Neural cell (in vitro differentiated cells): ENCODE data around the gene HOXB5. TPM values are rescaled to one million over a fixed set of nuclear protein-coding genes. Genes with fewer than 3 reads are reported as not detected.

ENCODE experiments used
- H2AFZ ChIP-seq: fragments of 200-600, 300-800 bp; sonication (generic), shearing (Covaris generic); 2 replicates; pipeline ENCODE4 v1.6.0; 2014; ENCODE audit warnings: low read depth, mild to moderate bottlenecking, antibody characterized with exemption, low read length, moderate library complexity
- H3F3A ChIP-seq: fragments of 200-600 bp; shearing (Covaris generic); 2 replicates; pipeline ENCODE4 v1.6.1; 2016; ENCODE audit warnings: mild to moderate bottlenecking, moderate library complexity, mixed read lengths, antibody characterized with exemption, low read length; ENCODE audit not compliant: insufficient read depth, poor library complexity, severe bottlenecking
- H3K27ac ChIP-seq: fragments of 200-600, 300-800 bp; sonication (generic), shearing (Covaris generic); 2 replicates; pipeline ENCODE4 v1.5.1; 2014; ENCODE audit warnings: mild to moderate bottlenecking, low read length, moderate library complexity
- H3K27me3 ChIP-seq: fragments of 300-800, 200-600 bp; sonication (generic), shearing (Covaris generic); 2 replicates; pipeline ENCODE4 v1.6.0; 2014; ENCODE audit warnings: mild to moderate bottlenecking, low read depth, low read length, moderate library complexity; ENCODE audit not compliant: insufficient read depth
- H3K36me3 ChIP-seq: fragments of 300-800, 200-600 bp; sonication (generic), shearing (Covaris generic); 2 replicates; pipeline ENCODE4 v1.5.1; 2014; ENCODE audit warnings: mild to moderate bottlenecking, antibody characterized with exemption, low read length, moderate library complexity; ENCODE audit not compliant: insufficient read depth
- H3K4me2 ChIP-seq: fragments of 300-800, 200-600 bp; sonication (generic), shearing (Covaris generic); 2 replicates; pipeline ENCODE4 v1.6.0; 2014; ENCODE audit warnings: mild to moderate bottlenecking, low read length
- H3K4me3 ChIP-seq: fragments of 300-800, 200-600 bp; sonication (generic), shearing (Covaris generic); 2 replicates; pipeline ENCODE4 v1.5.1; 2014; ENCODE audit warnings: mild to moderate bottlenecking, low read length, moderate library complexity
- H3K79me2 ChIP-seq: fragments of 200-600 bp; shearing (Covaris generic); replicated peaks from 2 replicates; pipeline ENCODE4 v1.6.0; 2014; ENCODE audit warnings: mild to moderate bottlenecking, low read length, moderate library complexity; ENCODE audit not compliant: insufficient read depth
- H3K9ac ChIP-seq: fragments of 300-800, 200-600 bp; sonication (generic), shearing (Covaris generic); 2 replicates; pipeline ENCODE4 v1.6.1; 2016; ENCODE audit warnings: mild to moderate bottlenecking, low read length, mixed read lengths
- H3K9me2 ChIP-seq: fragments of 200-600 bp; shearing (Covaris generic); 2 replicates; pipeline ENCODE4 v1.6.1; 2016; ENCODE audit warnings: mild to moderate bottlenecking, low read length, mixed read lengths; ENCODE audit not compliant: insufficient read depth
- H3K9me3 ChIP-seq: fragments of 200-600, 300-800 bp; sonication (generic), shearing (Covaris generic); 2 replicates; pipeline ENCODE4 v1.6.1; 2016; ENCODE audit warnings: mild to moderate bottlenecking, mixed run types, low read length, moderate library complexity, mixed read lengths
- H4K20me1 ChIP-seq: fragments of 200-600 bp; shearing (Covaris generic); 2 replicates; pipeline ENCODE4 v1.6.1; 2016; ENCODE audit warnings: mild to moderate bottlenecking, mixed run types; ENCODE audit not compliant: insufficient read depth
- EP300 ChIP-seq: fragments of 450-650 bp; conservative IDR thresholded peaks from 2 replicates; pipeline ENCODE4 v1.6.1; 2014; ENCODE audit warnings: antibody characterized with exemption, mild to moderate bottlenecking, moderate library complexity; ENCODE audit not compliant: poor library complexity, severe bottlenecking
- EZH2 ChIP-seq: fragments of 200-600, 300-800 bp; shearing (Covaris generic), sonication (generic); IDR thresholded peaks from 2 replicates; pipeline ENCODE4 v1.6.1; 2014; ENCODE audit warnings: antibody characterized with exemption, low read length, borderline replicate concordance, mild to moderate bottlenecking; ENCODE audit not compliant: insufficient read depth, poor library complexity, severe bottlenecking
- MXI1 ChIP-seq: fragments of 450-650 bp; conservative IDR thresholded peaks from 2 replicates; pipeline ENCODE4 v1.6.1; 2014; ENCODE audit warnings: antibody characterized with exemption, mild to moderate bottlenecking; ENCODE audit not compliant: poor library complexity, severe bottlenecking
- POLR2AphosphoS5 ChIP-seq: IDR thresholded peaks from 2 replicates; pipeline ENCODE4 v1.6.1; 2012
- RAD21 ChIP-seq: fragments of 450-650 bp; conservative IDR thresholded peaks from 2 replicates; pipeline ENCODE4 v1.6.1; 2014; ENCODE audit warnings: antibody characterized with exemption, mild to moderate bottlenecking, moderate library complexity
- SMC3 ChIP-seq: fragments of 450-650 bp; conservative IDR thresholded peaks from 2 replicates; pipeline ENCODE4 v1.6.1; 2014; ENCODE audit warnings: antibody characterized with exemption, mild to moderate bottlenecking, moderate library complexity; ENCODE audit not compliant: poor library complexity
- TAF1 ChIP-seq: IDR thresholded peaks from 2 replicates; pipeline ENCODE4 v1.6.1; 2012; ENCODE audit warnings: low read depth
- polyA plus RNA-seq: library from polyadenylated mRNA; depleted of rRNA; stranded (reverse); fragments of >200 nt; gene quantifications from 2 replicates; pipeline ENCODE4 v1.2.3, GENCODE V29; 2014
- TF ChIP-seq, protein P1 (sequence below): fragments of 450-650 bp; IDR thresholded peaks from 2 replicates; pipeline ENCODE4 v1.5.1; 2014; ENCODE audit warnings: antibody characterized with exemption, mild to moderate bottlenecking, moderate library complexity; ENCODE audit not compliant: poor library complexity, severe bottlenecking
- TF ChIP-seq, protein P2 (sequence below): IDR thresholded peaks from 2 replicates; pipeline ENCODE4 v1.6.1; 2012; ENCODE audit warnings: borderline replicate concordance

Gene HOXB5
- polyA plus RNA-seq, 1 donor from 2014 or later: not detected

DNA sequence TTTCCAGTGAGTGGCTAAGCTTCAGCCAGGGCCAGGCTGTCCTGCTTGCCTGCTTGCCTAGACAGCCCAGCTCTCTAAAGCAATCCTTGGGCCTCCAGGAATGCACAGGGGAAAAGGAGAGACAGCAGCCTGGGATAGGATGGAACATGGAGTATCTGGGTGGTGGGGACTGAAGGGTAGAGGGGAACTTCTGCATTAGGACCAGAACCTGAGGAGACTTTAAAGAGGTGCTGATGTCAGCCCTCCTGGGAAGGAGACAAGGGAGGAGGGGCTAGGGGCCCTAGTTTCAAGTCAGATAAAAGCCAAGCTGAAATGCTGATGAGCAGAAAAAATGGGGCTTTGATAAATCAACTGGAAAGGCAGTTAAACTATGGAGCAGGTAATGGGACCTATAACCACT, 15.5 kb upstream of the HOXB5 start:
- Histone ChIP-seq H3K9me3 (peaks cover 12% of the 10 kb centered on the region), H3K27me3 (peaks cover 99% of the 10 kb centered on the region), H3F3A (no peaks in the 10 kb centered on the region), H3K9ac (no peak overlapping the region), H3K9me2 (no peaks in the 10 kb centered on the region), H2AFZ (no peak overlapping the region), H3K4me2 (no peak overlapping the region), H3K4me3 (no peak overlapping the region), H3K27ac (no peak overlapping the region), H4K20me1 (no peaks in the 10 kb centered on the region), H3K36me3 (no peaks in the 10 kb centered on the region), H3K79me2 (no peaks in the 10 kb centered on the region)
- TF ChIP-seq TAF1 (no peak), EP300 (no peak), MXI1 (no peak), EZH2 (no peak), POLR2AphosphoS5 (no peak), SMC3 (no peak), RAD21 (no peak)
- TF ChIP-seq, protein P1, sequence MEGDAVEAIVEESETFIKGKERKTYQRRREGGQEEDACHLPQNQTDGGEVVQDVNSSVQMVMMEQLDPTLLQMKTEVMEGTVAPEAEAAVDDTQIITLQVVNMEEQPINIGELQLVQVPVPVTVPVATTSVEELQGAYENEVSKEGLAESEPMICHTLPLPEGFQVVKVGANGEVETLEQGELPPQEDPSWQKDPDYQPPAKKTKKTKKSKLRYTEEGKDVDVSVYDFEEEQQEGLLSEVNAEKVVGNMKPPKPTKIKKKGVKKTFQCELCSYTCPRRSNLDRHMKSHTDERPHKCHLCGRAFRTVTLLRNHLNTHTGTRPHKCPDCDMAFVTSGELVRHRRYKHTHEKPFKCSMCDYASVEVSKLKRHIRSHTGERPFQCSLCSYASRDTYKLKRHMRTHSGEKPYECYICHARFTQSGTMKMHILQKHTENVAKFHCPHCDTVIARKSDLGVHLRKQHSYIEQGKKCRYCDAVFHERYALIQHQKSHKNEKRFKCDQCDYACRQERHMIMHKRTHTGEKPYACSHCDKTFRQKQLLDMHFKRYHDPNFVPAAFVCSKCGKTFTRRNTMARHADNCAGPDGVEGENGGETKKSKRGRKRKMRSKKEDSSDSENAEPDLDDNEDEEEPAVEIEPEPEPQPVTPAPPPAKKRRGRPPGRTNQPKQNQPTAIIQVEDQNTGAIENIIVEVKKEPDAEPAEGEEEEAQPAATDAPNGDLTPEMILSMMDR: no peak
- TF ChIP-seq, protein P2, sequence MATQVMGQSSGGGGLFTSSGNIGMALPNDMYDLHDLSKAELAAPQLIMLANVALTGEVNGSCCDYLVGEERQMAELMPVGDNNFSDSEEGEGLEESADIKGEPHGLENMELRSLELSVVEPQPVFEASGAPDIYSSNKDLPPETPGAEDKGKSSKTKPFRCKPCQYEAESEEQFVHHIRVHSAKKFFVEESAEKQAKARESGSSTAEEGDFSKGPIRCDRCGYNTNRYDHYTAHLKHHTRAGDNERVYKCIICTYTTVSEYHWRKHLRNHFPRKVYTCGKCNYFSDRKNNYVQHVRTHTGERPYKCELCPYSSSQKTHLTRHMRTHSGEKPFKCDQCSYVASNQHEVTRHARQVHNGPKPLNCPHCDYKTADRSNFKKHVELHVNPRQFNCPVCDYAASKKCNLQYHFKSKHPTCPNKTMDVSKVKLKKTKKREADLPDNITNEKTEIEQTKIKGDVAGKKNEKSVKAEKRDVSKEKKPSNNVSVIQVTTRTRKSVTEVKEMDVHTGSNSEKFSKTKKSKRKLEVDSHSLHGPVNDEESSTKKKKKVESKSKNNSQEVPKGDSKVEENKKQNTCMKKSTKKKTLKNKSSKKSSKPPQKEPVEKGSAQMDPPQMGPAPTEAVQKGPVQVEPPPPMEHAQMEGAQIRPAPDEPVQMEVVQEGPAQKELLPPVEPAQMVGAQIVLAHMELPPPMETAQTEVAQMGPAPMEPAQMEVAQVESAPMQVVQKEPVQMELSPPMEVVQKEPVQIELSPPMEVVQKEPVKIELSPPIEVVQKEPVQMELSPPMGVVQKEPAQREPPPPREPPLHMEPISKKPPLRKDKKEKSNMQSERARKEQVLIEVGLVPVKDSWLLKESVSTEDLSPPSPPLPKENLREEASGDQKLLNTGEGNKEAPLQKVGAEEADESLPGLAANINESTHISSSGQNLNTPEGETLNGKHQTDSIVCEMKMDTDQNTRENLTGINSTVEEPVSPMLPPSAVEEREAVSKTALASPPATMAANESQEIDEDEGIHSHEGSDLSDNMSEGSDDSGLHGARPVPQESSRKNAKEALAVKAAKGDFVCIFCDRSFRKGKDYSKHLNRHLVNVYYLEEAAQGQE: no peak

DNA sequence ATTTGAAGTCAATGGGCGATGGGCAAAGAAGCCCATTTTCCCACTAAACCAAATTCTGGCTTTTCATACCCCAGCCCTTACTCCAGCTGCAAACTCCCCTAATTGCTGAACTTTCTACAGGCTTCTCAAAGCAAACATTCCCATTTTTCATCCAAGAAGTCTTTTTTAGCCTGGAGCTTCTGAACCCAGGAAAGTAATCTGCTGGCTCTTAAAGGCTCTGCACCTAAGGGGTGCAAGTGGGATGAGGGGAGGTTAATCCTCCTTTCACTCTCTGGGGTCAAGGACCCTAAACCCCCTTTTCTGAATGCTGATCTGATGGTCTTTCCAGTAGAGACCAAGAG, 14.9 kb upstream of the HOXB5 start:
- H3K79me2 ChIP-seq: no peaks in the 10 kb centered on the region
- peaks cover 99% of the 10 kb centered on the region for H3K27me3 ChIP-seq
- TF ChIP-seq RAD21: no peak
- TF ChIP-seq, protein P2: no peak
- no peak for TF ChIP-seq TAF1
- no peak for TF ChIP-seq SMC3
- TF ChIP-seq EP300: no peak
- no peak for TF ChIP-seq MXI1
- TF ChIP-seq, protein P1: no peak
- no peak for TF ChIP-seq EZH2
- no peak for TF ChIP-seq POLR2AphosphoS5
- H3K9ac ChIP-seq: no peak overlapping the region
- no peak overlapping the region for H3K27ac ChIP-seq
- H3K36me3 ChIP-seq: no peaks in the 10 kb centered on the region
- H4K20me1 ChIP-seq: no peaks in the 10 kb centered on the region
- H3K9me3 ChIP-seq: peaks cover 18% of the 10 kb centered on the region
- no peaks in the 10 kb centered on the region for H3K9me2 ChIP-seq
- H3K4me3 ChIP-seq: no peak overlapping the region
- H2AFZ ChIP-seq: no peak overlapping the region
- no peak overlapping the region for H3K4me2 ChIP-seq
- H3F3A ChIP-seq: no peaks in the 10 kb centered on the region
